Stimulated activated CD4-positive, alpha-beta T cell treated with anti-CD3 and anti-CD28 coated beads, Interleukin-15, amount 100 ng/mL, for 1 hour (primary cell): ENCODE data around the gene LEF1.
A peak's percentile ranks its signal among the peaks of the same experiment; 100 is the strongest.

Experiments
- DNase-seq, 2 donors: peaks; one replicate each; pipeline ENCODE4 v3.0.0-alpha.2; 2020; ENCODE audit warnings: low read depth in 1 of 2, low spot score in 1 of 2

LEF1 gene

DNA sequence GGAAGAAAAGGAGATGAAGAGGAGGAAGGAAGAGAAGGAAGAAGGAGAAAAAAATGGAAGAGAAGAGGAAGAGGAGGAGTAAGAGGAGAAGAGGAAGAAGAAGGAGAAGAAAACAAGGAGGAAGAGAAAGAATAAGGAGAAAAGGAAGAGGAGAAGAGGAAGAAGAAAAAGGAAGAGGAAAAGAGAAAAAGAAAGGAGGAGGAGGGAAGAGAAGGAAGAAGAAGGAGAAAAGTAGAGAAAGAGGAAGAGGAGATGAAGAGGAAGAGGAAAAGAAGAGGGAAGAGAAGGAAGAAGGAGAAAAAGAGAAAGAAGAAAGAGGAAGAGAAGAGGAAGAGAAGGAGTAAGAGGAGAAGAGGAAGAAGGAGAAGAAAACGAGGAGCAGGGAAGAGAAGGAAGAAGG lies 11.8 kb upstream of the LEF1 start:
- DNase-seq: no peak

DNA sequence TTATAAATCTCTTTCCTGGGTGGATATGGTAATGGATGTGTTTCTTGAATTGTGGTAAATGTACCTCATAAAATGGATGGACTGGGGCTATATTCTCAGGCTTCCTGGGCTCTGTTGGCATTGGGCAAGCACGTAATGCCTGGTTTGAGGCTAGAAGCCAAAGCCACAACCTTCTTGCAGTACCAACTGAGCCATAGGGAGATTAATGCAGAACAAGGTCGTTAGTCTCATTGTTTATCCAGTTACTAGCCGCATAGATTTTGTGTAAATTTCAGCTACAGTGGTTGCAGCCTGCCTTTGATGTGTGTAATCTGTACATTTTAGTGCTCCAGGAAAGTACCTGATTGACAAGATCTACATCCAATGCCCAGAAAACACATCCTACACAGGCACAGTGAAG lies 7.2 kb upstream of the LEF1 start:
- no peak for DNase-seq

DNA sequence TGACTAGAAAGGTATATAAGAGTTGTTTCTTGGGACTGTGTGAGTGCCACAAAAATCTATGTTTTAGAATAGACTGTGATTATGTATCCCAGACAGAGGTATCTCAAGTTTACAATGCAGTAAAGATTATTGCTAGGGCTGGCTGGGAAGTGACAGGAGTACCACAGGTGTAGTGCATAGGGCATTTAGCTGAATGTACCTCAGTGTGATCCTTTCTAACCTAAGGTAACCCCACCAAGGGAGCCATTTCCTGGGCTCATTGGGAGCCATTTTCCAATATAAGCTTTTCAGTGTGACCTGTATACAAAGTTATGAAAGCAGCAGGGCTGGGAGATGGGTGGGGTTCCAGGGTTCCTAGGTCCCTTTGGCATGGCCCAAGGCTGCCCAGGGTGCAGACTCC lies 6.1 kb upstream of the LEF1 start:
- DNase-seq: no peak

- no peak for DNase-seq
Observed at GRCh38 chr4:108173599-108174057, 4.9 kb upstream of the LEF1 start.

- DNase-seq: peak; percentile 46 to 70
Observed at GRCh38 chr4:108172753-108173598, 4.2 kb upstream of the LEF1 start.

DNA sequence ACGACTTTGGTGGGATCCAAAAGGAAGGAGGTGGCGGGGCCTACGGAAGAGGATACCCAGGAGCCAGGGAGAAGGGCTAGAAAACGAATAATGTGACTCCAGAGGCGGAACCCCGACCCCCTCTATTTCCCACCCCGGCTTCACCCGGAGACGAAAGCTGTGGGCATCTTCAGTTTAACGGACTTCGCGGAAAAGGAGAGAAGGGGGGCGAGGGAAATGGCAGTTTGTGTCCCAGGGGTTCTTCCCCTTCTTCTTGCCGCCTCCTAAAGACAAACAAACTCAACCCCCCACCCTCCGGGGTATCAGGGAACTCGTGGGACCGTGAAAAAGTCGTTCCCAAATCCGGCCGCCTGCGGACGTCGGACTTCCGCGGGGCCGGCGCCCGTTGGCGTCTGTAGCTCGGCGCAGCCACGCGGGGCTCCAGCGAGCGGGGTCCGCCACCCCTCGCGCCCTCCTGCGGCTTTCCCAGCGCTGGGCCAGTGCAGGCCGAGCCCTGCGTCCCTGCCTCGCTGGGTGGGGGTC lies 3.6 kb upstream of the LEF1 start:
- peak in 1 of 2 donors; percentile 22 for DNase-seq

DNA sequence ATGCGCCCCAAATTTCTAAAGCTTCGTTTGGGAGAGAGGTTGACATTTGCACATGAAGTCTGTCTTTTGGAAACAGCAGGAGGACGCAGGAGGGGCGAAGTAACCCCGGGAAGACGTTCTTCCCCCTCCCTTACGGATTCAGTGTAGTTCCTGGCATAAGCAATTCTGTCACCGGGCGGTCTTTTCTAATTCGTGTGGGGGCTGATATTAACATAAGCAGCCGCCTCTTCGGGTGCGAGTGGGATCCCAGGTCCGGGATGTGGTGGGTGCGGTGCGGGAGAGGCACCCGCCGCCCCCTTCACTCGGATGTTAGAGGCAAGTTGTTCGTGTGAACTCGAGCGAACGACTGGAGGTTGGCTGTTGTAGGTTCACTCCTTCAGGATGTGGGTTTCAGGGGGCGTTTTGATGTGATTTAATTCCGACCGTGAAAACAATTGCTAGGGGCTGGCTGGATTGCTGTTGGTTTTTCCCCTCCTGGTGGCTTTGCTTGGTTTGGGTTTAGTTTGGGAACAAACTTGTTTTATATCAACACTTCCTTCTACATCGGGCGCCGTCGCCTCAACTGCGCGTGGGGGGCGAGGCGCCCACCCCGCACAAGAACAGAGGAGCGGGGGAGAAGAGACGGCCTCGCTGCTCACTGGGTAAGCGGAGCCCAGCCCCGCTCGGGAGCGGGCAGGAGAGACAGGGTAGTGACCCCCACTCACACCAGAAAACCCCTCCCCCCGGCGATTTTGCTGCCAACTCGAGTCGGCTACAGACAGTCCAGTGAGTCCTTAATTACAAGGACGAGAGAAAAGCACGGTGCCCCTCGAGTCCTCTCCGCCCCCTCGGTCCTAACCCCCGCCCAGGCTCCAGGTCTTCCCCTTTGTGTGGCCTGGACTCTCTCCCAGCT lies 2.9 kb upstream of the LEF1 start:
- peak in 1 of 2 donors; percentile 31 for DNase-seq

DNA sequence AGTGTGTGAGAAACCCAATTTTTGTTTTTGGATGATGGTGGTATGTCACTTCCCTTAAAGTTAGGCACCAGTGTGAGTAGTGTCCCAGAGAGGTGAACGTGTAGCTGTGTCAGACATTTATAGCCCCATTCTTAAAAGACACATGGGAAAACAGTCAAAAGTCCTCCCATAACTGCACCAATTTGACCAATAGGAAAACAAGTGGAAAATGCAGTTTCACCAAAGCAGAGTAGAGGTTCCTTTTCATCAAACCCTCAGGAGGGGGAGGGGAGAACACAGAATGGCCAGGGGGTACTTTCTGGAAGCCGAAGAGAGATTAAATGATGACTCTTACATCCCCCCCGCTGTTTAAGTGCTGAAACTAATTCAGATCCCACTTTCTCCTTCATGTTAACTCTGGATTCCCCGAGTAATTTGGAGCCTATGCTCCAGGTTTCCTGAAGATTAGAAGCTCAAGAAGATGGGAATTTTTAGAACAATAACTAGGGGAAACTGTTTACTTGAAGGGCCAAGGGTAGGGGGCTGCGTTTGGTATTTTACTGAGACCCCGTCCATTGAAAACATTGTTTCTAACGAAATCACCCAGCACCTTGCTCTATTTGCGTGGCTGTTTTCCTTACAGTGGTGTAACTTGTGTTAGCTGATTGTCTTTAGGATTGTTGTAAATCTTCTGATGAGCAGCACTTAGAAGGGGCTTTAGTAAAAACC lies 2.1 kb upstream of the LEF1 start:
- DNase-seq: no peak

DNA sequence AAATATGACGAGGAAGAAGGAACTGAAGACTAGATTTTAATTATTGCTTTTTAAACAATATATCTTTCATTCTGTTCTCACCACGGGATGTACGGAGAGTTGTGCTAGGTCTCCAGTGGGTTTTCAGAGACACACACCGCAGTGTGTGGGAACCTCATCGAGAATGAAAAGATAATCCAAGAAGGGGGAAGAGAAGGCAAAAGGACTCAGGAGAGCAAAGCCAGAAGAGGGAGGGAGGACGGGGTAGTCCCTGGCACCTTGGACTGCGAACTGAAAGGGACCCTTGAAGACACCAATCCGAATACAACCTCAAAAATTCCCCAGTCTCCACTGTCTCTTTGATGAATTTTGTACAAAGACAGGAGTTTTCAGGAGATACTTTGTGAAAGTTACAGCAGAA lies 932 bp upstream of the LEF1 start:
- no peak for DNase-seq

DNA sequence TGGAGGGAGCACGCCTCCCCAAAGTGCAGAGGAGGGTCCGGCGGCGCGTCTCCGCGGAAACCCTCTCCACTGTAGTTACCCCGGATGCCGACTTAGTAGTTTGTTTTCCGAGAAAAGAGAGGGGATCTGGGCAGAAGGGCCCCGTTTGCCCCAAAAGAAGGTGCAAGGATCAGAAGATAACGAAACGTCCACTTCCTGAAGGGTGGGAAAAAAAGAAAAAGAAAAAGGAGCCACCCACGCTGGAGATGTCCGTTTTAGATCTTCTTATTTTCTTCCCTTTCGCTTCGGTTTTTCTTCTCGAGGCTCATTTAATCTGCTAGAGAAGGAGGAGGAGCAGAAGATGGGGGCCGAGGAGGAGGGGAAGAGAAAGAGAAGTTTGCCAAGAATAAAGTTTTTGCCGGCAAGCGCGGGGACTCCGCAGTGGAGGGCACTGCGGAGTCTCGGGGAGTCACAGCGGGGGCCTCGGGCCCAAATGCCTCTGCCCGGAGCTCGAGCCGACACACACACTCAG lies 517 bp downstream of the LEF1 start:
- peak in 1 of 2 donors; percentile 14 for DNase-seq

- peak in 1 of 2 donors; percentile 64 for DNase-seq
Observed at GRCh38 chr4:108166441-108167315, 2.1 kb downstream of the LEF1 start.

DNA sequence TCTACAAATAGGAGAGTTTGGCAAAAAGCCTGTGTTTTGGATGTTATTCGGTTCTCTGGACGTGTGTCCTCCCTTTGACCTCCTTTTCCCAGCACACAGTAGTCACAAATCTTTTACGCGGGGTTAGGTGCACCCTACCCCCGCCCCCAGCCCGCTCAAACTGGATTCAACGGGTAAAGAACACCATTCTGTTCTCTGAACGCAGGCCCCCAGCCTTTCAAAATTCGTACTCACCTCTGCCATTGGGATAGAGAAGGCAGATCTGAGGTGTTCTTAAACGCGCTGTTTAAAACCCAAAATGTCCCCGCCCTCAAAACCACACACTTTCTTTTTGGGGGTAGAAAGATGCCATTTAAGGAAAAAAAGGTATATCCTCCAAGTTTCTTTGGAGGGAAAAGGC lies 2.7 kb downstream of the LEF1 start:
- DNase-seq: peak in 1 of 2 donors; percentile 22

DNA sequence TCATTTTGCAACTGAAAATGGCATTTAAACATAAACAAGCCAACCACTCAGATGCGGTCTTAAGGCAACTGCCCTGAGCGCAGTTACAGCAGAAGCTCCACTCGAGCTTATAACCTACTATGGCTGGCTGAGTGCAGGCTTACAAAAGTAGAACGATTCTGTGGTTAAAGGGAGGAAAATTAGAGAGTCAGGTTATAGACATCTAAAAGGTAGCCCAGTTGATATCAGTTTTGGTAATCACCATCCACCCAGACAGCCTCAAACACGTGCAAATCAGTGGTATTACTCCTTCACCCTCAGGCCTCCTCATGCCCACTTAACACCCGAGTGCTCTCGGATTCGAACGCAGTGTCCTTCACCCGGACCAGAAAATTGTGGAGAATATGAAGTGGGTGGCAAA lies 3.1 kb downstream of the LEF1 start:
- DNase-seq: no peak

DNA sequence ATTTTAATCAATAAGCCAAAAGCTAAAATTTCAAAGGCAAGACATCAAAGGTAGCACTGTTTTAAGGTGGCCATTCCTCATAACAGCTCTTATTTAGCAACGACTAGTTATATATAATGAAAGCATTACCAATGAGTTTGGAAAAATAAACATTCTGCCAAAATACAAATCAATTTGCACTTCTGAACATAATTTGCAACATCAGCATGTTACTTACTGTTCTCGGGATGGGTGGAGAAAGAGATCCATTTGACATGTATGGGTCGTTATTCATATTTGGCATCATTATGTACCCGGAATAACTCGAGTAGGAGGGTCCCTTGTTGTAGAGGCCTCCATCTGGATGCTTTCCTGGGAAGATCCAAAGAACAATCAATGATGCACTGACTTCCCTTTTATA lies 5.4 kb downstream of the LEF1 start:
- DNase-seq: no peak

GRCh38 chr4:108160741-108161352 lies 7.9 kb downstream of the LEF1 start:
- no peak for DNase-seq

DNA sequence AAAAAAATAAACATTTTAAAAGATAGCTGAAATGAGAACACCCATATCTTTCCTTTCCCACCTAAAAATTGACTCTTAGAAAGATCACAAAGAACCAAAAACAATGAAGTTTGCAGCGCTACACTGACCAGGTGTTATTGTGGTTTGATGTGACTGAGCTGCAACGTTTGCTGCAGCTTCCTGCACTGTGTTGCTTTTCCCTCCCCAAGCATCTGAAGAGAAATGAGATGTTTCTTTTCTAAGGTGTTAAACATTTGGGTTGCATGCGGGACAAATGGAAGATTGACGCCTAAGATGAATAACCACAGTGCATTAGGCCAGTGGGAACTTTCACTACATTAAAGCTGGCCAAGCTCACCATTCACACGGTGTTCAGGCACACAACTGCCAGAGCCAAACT lies 8.9 kb downstream of the LEF1 start:
- no peak for DNase-seq

- DNase-seq: no peak
Observed at GRCh38 chr4:108157655-108158054, 11.1 kb downstream of the LEF1 start.

GRCh38 chr4:108156391-108156790 lies 12.3 kb downstream of the LEF1 start:
- no peak for DNase-seq

GRCh38 chr4:108155373-108155772 lies 13.4 kb downstream of the LEF1 start:
- no peak for DNase-seq

GRCh38 chr4:108152980-108153379 lies 15.8 kb downstream of the LEF1 start:
- DNase-seq: no peak
